Measurements from ENCODE around the gene FAM107B.
"Not testable (repeated sequence)": the region's sequence is repeated elsewhere in the genome, so short reads cannot be mapped to it uniquely, and the experiment has no call there.

The FAM107B gene

DNA sequence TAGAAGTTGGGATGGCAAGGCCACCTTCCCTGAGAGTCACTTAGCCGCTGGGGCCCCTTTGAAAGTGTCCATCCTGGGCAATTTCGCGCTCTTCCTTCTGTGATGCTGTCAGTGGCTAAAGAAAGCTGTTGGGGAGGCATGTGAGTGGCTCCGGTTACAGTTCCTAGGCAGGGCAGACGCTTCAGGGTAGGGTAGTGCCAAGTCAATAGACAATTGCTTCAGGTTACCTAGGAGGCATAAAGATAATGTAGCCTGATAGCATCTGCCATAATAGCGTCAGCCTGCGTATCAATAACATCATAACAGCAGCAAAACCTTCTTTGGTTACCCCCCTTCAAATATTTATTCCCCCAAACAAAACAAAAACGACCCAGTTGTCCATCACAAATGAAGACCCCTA is at the start of gene FAM107B:
FAM107B (minus strand) TSS at position 101 of the 400 bp plus-strand sequence. CDS start 234 bp downstream, outside the sequence.
- no peak for DNase-seq (ENCODE audit: low spot score)

DNA sequence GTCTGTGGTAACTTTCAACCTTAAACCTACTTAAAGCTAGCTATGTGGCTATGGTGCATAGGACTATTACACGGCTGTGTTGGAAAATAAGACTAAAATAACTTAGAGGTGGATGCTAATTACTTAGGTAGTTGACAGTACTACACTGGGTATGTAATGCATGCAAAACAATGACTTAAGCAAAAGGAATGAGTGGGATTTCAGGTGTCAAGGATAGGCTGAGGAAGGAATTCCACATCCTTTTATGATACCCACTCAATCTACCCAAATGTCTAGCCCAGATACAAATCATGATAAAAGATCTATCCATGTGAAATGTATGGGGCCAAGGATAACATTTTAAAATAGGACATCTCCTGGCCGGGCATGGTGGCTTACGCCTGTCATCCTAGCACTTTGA is 49.3 kb upstream of the FAM107B start:
- peak; percentile 31 for DNase-seq (ENCODE audit: low spot score)

DNA sequence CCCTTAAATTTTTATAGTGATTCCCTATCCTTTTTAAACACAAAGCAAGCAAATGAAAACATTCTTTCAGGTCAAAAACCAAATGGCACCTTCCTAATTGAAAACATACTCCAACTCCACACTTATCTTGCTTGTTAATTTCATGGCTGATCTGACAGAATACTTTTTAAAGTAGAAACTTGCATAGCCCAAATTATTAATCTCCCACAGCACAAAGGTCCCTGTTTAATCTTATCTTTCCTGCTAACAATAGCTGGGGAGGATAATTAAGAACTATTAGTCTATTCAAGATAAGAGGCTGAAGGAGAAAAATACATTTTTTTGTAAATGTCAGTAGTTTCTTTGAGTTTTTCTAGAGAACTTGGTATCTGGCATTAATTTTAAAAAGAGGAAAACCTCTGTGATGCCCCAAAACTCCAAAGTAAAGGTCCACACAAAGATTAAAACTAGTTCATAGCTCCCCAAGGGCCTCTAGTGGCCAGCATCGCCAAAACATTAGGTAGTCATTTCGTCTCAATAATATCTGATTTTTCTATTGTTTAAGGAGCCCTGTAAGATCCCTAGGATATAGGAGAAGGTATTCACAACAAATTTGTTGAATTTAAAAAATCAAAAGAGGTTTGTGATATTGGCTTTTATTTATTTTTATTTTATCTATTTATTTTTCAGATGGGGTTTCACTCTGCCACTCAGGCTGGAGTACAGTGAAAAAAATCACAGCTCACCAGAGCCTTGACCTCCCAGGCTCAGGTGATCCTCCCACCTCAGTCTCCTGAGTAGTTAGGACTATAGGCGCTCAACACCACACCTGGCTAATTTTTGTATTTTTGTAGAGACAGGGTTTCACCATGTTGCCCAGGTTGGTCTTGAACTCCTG is 48.4 kb upstream of the FAM107B start:
- peak; percentile 55 for DNase-seq (ENCODE audit: low spot score)

DNA sequence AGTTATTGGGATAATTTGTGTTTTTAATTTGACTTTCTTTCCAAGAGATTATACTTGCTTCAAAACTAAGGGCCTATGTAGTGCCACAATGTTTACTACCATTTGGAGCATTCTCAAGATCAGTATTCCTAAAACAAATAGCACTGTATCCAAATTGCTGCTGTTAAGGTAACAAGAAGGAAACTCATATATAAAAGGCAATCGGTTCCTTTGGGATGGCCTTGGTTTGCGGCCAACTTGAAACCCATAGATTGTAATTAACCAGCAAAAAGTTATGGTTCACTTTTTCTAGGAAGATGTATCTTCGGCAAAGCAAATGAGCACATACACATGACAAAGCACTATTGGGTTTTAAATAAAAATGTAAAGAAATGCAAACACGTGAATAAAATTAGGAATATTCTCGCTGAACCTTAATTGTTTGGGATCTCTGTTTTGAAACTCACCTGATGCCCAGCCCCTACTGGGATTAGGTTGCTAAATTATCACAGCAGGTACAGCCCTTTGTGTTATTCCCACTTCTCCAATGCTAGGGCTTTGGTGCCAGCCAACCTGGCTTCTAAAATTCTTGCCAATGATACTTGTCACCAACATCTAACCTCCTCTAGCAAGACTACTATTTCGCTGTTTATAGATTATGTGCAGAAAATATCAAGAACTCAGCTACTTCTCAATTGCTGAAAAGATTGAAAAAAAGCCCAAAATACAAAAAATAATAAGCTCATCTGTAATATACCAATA is 47.1 kb upstream of the FAM107B start:
- DNase-seq (ENCODE audit: low spot score): no peak

DNA sequence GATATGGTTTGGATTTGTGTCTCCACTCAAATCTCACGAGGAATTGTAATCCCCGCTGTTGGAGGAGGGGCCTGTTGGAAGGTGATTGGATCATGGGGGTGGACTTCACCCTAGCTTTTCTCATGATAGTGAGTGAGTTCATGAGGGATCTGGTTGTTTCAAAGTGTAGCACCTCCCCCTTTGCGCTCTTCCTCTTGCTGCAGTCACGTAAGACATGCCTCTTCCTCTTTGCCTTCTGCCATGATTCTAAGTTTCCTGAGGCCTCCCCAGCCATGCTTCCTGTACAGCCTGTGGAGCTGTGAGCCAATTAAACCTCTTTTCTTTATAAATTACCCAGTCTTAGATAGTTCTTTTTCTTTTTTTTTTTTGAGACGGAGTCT is 46.1 kb upstream of the FAM107B start:
- no peak for DNase-seq (ENCODE audit: low spot score)

DNA sequence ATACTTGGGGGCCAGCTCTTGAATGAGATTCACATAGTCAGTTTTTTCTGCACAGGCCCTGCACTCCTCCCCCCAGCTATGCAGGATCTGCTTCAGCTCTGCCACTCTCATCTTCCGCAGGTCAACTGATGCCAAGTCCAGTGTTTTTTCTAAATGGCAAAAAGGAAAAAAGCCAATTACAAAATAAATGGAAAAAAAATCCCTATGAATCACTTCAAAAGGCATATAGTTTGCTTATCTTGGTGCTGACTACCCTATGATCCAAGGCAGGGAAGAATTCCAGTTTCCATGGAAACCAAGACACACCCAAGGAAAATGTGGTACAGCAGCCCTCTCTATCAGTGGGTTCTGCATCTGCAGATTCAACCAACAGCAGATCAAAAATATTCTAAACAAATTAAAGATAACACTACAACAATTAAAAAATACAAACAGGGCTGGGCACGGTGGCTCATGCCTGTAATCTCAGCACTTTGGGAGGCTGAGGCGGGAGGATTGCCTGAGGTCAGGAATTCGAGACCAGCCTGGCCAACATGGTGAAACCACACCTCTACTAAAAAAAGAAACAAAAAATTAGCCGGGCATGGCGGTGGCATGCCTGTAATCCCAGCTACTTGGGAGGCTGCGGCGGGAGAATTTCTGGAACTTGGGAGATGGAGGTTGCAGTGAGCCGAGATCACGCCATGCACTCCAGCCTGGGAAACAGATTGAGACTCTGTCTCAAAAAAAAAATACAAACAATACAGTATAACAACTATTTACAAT is 45.5 kb upstream of the FAM107B start:
- peak; percentile 72 for DNase-seq (ENCODE audit: low spot score)

DNA sequence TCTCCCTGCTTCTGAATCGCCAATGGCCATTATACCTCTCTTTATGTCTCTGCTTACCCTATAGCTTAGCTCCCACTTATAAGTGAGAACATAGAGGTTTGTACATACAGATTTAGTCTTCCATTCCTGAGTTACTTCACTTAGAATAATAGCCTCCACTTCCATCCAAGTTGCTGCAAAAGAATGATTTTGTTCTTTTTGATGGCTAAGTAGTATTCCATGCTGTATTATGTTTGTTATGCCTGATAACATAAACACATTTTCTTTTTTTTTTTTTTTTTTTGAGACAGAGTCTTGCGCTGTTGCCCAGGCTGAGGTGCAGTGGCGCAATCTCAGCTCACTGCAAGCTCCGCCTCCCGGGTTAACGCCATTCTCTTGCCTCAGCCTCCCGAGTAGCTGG is 42.0 kb upstream of the FAM107B start:
- DNase-seq (ENCODE audit: low spot score): not testable (repeated sequence)

DNA sequence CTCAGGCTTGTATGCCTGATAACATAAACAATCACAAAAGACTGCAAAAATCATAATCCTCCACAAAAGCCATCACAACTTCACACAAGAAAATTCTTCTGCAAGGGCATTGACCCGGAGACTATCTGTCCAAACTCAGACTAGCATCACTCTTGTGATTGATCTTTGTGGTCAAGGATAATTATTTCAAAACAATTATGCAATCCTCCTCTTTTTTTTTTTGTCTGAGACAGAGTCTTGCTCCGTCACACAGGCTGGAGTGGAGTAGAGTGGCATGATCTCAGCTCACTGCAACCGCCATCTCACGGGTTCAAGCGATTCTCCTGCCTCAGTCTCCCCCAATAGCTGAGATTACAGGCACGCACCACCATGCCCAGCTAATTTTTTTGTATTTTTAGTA is 41.0 kb upstream of the FAM107B start:
- DNase-seq (ENCODE audit: low spot score): no peak

DNA sequence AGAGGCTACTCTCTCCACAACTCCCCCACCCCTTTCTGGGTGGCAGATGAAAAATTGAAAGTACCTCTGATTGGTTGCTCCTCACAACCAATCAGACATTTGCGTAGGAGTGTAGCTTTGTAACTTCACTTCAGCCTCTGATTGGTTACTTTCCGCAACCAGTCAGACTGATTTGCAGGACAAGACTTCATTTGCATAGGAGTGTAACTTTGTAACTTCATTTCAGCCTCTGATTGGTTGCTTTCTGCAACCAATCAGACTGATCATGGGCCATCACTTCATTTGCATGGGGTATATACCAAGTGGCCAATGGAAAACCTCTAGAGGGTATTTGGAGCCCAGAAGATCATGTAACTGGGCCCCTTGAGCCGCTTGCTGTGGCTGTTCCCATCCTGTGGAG is 37.6 kb upstream of the FAM107B start:
- DNase-seq (ENCODE audit: low spot score): no peak

DNA sequence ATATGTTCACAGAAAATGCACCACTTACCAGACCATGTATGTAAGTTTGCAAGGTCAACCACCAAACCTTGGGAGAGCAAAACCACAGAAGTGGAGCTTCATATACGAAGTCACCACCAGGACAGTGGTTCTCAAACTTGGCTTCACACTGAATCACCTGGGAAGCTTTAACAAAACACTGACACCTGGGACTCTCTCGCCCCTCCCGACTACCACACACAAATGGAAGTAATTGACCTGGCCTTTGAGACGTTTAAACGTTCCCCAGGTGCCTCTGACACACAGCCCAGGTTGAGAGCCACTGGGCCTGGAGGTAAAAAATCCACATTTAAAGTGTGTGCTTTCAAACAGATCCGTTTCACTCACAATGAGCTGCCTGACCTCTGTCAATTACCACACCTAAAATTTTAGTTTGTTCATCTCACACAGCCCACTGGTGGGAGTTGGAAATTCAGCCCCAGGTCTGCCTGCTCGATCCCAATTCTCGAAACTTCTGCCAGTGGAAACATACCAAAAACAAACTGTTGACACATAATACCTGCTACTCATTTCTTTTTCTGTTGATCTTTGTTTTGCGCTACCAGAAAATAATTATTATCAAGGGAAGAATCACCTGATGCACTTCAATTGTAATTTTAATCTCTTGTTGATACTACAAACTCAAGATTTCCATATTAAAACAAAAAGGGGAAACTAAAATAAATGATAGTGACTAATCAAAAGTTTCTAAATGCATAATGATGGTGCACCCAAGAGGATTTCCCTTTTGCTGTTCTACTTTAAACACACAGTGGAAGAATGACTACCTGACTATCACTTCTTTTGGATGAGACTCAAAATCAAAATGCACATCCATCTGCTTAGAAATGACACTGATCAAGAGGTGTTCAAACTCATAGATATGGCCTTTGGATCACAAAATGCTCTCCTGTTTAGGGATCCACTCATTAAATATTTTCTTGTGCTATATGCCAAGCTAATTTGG is 36.6 kb upstream of the FAM107B start:
- peak; percentile 35 for DNase-seq (ENCODE audit: low spot score)

DNA sequence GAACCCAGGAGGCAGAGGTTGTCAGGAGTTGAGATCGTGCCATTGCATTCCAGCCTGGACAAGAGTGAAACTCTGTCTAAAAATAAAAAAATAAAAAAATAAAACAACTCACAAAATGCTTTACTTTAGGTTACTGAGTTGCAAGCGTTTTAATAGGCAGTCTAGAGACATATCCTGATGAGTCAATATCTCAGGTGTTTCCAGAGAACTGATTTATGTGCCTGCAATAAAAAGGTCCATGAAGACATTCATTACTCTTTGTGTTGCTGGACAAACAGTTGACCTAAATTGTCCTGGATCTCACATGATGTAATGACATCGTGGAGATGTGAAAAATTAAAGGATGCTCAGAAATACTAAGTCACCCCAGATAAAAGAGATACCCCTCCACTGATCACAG is 31.6 kb upstream of the FAM107B start:
- peak; percentile 24 for DNase-seq (ENCODE audit: low spot score)

DNA sequence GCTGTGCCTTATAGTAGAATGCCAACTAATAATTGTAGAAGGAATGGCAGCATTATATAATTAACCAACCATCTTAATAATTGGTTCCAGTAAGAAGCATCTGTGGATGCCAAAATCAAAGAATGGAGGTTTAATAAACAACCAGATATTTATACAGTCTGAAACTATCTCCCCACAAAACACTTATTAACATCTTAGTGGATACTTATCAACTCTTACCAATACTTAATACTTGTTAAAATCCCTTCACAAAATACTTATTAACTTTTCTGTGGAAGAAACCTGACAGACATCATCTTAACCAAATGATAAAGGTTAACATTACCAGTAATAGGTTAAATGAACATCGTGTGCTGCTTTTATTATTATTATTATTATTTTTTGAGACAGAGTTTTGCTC is 29.1 kb upstream of the FAM107B start:
- peak; percentile 44 for DNase-seq (ENCODE audit: low spot score)

DNA sequence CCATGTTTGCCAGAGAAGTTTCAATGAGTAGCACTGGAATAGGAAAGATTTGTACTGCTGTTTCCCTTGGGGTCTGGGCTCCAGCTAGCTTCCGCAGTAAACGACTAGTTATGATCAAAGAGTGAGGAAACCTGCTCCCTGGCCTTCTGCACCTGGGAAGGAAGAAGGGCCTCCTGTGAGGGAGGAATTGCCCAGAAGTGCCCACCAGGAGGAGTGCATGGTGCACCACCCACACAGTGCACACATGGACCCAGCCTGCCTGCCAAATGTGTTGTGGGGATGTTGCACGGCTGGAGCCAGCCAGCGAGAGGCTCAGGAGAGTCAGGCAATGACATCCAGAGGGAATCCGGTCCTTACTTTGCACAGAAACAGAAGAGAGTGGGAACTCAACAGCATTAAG is 27.0 kb upstream of the FAM107B start:
- DNase-seq (ENCODE audit: low spot score): no peak

DNA sequence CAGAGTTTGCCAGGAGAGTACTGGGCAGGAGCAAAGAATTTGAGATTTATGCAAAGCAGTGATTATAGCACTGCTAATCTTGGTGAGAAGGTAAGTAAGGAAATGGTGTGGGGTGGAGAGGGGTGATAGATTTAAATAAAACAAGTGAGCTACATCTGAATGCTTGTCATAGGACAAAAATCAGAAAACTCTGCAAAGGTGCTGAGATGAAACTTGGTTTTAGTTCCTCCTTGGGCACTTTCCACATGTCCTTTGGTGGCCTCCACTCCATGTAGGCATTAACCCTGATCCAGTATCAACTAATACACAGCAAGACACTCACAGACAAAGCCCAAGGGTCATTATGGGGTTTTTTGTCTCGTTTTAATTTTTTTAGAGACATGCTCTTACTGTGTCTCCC is 25.7 kb upstream of the FAM107B start:
- no peak for DNase-seq (ENCODE audit: low spot score)

DNA sequence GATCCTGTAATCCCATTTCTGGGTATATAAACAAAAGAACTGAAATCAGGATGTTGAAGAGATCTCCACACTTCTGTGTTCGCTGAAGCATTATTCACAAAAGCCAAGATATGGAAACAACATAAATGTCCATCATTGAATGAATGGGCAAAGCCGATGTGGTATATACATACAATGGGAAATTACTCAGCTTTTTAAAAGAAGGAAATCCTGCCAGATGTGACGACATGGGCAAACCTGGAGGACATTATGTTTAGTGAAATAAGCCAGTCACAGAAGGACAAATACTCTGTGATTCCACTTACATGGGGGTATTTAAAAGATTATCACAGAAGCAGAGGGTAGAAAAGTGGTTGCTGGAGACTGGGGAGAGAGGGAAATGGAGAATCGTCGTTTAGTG is 23.9 kb upstream of the FAM107B start:
- DNase-seq (ENCODE audit: low spot score): no peak

DNA sequence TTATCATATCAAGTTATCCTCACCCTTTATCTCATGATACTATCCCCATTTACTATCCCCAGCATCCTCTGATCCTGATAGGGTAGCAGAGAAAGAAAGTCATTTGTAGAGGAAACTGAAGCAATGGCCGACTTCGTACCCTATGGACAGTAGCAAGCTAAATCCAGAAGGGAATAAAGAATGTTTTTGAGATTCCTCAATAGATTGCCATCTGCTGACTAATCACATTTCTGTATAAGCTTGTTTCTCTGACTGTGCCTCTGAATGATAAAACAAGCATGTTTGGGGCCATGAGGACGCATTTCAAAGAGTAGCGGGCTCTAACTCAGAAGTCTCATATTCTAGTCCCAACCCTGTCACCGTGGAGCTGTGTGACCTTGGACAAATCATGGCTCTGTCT is 13.2 kb upstream of the FAM107B start:
- DNase-seq (ENCODE audit: low spot score): no peak

DNA sequence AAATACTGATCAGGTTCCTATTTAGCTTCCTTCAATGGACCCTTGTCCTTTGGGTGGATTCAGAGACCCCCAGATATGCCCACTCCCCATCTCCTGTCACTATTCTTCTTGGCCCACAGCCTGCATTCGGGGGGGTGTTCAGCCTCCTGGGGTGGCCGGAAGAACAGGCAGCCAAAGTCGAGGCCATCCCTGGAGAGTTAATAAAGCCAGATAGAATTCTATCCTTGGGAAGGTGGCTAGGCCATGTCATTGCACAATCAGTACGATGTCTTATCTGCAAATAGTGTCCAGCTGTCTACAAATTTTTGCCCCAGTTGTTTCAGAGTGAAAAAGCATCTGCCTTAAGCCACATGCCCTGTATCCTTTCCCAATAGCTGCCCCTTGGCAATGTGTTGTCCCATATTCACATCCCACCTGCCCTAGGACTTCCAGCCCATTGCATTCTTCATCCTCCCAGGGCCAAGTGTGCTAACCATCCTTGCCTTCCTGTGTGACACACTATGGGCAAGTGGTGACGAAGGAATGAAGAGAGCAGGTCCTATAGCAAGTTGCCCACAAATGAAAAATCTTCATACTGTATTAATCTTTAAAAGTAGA is 9.9 kb upstream of the FAM107B start:
- DNase-seq (ENCODE audit: low spot score): no peak

DNA sequence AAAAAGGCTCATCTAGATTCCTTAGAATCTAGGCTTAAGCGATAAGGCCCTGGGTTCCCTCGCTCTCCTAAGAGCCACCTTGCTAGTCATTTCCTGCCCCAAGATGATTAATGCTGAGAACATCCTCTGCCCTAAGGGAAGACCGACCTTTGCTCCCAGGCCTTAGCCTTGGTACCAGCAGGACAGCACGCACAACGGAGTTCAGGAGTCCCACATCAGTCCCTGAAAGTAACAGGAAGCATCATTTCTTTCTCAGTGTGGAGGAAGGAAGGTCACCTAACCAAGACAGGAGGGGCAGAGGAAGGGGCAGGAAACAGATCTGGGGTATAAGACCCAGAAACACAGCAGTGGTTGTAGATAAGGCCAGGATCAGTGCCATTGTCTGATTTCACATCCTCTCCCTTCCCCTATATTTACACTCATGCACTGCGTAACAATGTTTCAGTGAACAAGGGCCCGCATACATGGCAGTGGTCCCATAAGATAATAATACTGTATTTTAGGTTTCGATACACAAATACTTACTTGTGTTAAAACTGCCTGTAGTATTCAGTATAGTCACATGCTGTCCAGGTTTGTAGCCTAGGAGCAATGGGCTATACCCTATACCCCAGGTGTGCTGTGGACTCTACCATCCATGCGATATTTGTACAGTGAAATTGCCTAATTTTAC is 8.1 kb upstream of the FAM107B start:
- DNase-seq (ENCODE audit: low spot score): peak; percentile 94

DNA sequence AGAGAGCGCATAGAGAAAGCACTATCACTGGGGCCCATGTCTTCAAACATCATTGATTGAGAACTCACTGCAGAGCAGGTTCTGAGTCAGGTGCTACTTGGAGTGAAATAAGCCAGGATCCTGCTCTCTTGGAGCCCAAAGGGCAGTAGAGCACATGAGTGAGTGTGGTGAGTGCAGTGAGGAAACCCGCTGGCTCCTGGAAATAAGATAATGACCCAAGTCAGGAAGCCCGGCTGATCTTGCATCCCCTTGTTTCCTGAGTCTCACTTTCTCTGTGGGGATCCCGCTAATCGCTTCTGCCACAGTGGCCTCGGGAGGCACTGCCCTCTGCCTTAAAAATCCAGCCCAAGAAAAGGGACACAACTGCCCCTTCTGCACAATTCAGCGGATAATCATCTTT is 7.1 kb upstream of the FAM107B start:
- no peak for DNase-seq (ENCODE audit: low spot score)

DNA sequence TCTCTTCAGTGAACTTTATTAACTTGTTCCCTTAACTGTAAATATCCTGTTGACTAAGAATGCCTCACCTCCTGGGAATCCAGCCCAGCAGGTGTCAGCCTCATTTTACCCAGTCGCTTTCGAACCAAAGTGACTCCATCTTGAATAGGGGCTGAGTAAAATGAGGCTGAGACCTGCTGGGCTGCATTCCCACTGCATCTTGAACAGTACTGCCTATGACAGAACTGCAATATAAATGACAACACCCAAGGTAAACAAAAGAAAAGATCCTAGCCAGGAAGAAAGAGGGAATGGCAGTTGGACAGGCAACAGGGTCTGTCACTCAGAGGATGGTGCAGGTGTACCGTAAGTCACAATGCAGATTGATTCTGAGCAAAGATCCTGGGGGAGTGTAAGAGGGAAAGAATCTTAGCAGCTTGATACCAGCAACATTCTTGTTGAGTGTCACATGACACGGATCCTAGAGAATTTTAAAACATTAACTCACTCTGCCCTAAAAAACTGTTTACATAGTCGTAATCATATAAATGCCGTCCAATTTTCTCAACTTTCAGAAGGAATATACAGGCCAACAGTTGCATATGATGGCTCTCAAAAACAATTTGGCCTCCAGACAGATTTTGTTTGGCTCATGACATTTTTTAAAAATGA is 4.4 kb upstream of the FAM107B start:
- peak; percentile 50 for DNase-seq (ENCODE audit: low spot score)
